GM18858 (cell line): Measurements from ENCODE around the gene FUS.

Experiments
- ATAC-seq: cut with Tn5 transposase; IDR thresholded peaks from one replicate; pipeline ENCODE4 v1.9.1; 2021; ENCODE audit not compliant: unreplicated experiment

Gene FUS

DNA sequence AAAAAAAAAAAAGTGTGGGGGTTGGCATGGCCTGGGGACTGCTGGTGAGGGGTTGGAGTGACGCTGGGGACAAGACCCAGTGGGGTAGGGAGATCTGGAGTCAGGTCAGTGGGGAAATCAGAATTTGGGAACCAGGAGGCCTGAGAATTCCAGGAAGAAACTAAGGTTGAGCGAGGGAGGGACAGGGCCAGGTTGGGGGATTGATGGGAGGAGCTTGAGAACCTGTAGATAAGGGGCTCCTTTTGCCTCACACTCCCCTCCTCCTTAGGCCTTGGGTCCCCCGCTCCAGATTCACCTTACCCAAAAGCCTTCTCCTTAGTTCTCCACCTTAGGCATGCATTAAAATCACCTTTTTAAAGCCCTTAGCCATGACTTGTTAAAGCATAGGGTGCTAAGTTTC is 45.3 kb downstream of the FUS start:
- ATAC-seq = no peak

DNA sequence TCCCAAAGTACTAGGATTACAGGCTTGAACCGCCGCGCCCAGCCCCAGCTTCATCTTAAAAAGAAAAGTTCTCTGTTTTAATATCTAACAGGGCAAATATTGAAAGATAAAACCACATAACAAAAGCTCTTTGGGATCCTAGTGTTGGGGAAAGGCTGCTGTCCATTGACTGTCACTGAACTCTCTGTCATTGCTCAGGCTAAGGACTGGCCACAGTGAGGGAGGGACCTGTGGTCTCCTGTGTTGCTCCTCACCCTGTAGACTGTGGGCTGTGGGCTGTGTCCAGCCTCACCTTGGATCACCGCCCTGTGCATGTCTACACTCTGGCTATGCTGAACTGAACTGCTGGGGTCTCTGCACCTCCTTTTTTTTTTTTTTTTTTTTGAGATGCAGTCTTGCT is 48.3 kb downstream of the FUS start:
- no peak for ATAC-seq

DNA sequence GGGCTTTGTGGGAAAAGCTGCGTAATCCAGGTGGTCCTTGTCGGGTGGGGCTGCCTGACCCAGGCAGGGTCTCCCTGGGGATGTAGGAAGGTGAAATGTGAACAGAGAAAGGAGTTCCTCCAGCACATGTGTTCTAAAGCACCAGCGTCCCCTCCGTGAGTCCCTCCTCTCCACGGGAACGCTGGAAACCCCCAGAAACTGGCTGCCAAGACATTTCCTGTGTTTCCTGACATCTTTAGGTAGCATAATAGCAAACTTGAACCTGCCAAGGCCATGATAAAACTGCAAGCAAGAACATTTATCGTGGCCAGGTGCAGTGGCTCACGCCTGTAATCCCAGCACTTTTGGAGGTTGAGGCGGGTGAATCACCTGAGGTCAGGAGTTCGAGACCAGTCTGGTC is 49.6 kb downstream of the FUS start:
- ATAC-seq = no peak

DNA sequence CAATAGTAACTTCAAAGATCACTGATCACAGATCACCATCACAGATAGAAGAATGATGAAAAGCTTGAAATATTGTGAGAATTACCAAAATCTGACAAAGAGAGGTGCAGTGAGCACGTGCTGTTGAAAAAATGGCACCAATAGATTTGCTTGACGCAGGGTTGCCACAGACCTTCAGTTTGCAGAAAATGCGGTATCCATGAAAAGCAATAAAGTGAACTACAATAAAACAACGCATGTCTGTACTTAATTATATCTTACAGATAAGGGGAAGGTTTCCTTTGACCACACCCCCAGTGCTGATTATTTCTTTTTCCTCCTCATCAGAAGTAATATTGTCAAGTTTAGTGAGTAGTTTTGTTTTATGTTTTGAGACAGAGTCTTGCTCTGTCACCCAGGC is 58.1 kb downstream of the FUS start:
- ATAC-seq = no peak
